GM12892 (cell line): ENCODE data around the gene TAS2R60.

ENCODE experiments used
- POLR2AphosphoS5 ChIP-seq: IDR thresholded peaks from 2 replicates; pipeline ENCODE4 v1.6.1; 2011; ENCODE audit warnings: low read depth, low read length, control low read depth
- TAF1 ChIP-seq: IDR thresholded peaks from 2 replicates; pipeline ENCODE4 v1.6.1; 2011; ENCODE audit warnings: low read depth, mild to moderate bottlenecking, control low read depth, low read length, borderline replicate concordance

- no peak for TF ChIP-seq TAF1
- no peak for TF ChIP-seq POLR2AphosphoS5
Measured at GRCh38 chr7:143452495-143452894, 9.2 kb downstream of the TAS2R60 start.
